Muscle of leg (tissue), 11 donors: Measurements from ENCODE around the gene CTF1. TPM values are rescaled to one million over a fixed set of nuclear protein-coding genes. Genes with fewer than 3 reads are reported as not detected.
A peak's percentile ranks its signal among the peaks of the same experiment; 100 is the strongest.

Experiments used
- DNase-seq: peaks from one replicate; pipeline ENCODE4 v3.0.0; 2013
- H3K27ac ChIP-seq: one replicate; pipeline ENCODE4 v1.5.1; 2013; ENCODE audit warnings: mild to moderate bottlenecking, low read length, control low read depth
- H3K27me3 ChIP-seq: one replicate; pipeline ENCODE4 v1.6.1; 2013; ENCODE audit warnings: low read length; ENCODE audit not compliant: control insufficient read depth, insufficient read depth
- H3K36me3 ChIP-seq: one replicate; pipeline ENCODE4 v1.6.1; 2013; ENCODE audit warnings: low read length; ENCODE audit not compliant: control insufficient read depth, insufficient read depth
- H3K4me1 ChIP-seq: one replicate; pipeline ENCODE4 v1.6.1; 2013; ENCODE audit warnings: low read length; ENCODE audit not compliant: control insufficient read depth, insufficient read depth
- H3K4me3 ChIP-seq: one replicate; pipeline ENCODE4 v1.5.1; 2013; ENCODE audit warnings: low read length, control low read depth
- H3K9me3 ChIP-seq: replicated peaks from 2 replicates; pipeline ENCODE4 v1.6.1; 2013; ENCODE audit warnings: low read depth, low read length; ENCODE audit not compliant: control insufficient read depth
- WGBS: methylation state at CpG from one replicate; pipeline ENCODE4 v1.1.5; 2013; ENCODE audit warnings: missing lambda C conversion rate; ENCODE audit not compliant: insufficient coverage; 5-methylcytosine and 5-hydroxymethylcytosine counted together
- polyA plus RNA-seq, 8 donors: library from polyadenylated mRNA; unstranded; fragments of 120-200 nt; gene quantifications; one replicate each; pipeline versions ENCODE4 v1.2.1 to v1.2.3, GENCODE V29; 2013; ENCODE audit warnings: inconsistent platforms in 1 of 8, low replicate concordance in 1 of 8; ENCODE audit not compliant: insufficient read length in 8 of 8, insufficient read depth in 1 of 8
- total RNA-seq: library from RNA; stranded (reverse); fragments of 120-200 nt; gene quantifications from one replicate; pipeline ENCODE4 v1.2.4, GENCODE V29; 2013

The CTF1 gene
- total and polyA plus RNA-seq, 9 donors, result 1.7 to 11.9 (median 9.7) TPM

GRCh38 chr16:30895627-30896260, 670 bp upstream of the CTF1 start:
- peak; percentile 72 for DNase-seq
- Histone ChIP-seq H3K4me3 (peak overlapping the region; percentile 51), H3K27me3 (no peaks in the 10 kb centered on the region), H3K4me1 (peaks cover 46% of the 10 kb centered on the region), H3K27ac (peak overlapping the region; percentile 97), H3K9me3 (no peaks in the 10 kb centered on the region), H3K36me3 (peaks cover 13% of the 10 kb centered on the region)
- 35% methylated on average over 20 of the region's 32 CpGs for WGBS

- Histone ChIP-seq H3K9me3 (no peaks in the 10 kb centered on the region), H3K36me3 (peaks cover 6% of the 10 kb centered on the region), H3K27ac (peak overlapping the region; percentile 97), H3K27me3 (no peaks in the 10 kb centered on the region), H3K4me3 (peak overlapping the region; percentile 51), H3K4me1 (peaks cover 53% of the 10 kb centered on the region)
- WGBS, result 15% methylated on average over 30 of the region's 31 CpGs
- peak; percentile 97 for DNase-seq
Observed at GRCh38 chr16:30896889-30897733, 697 bp downstream of the CTF1 start.

GRCh38 chr16:30899794-30900193, 3.4 kb downstream of the CTF1 start:
- Histone ChIP-seq H3K27ac (no peak overlapping the region), H3K27me3 (no peaks in the 10 kb centered on the region), H3K4me3 (no peak overlapping the region), H3K36me3 (peaks cover 2% of the 10 kb centered on the region), H3K4me1 (peaks cover 55% of the 10 kb centered on the region), H3K9me3 (no peaks in the 10 kb centered on the region)
- no peak for DNase-seq
- WGBS, result no CpG with 5 or more reads among the region's 2 CpGs

- Histone ChIP-seq H3K27ac (no peak overlapping the region), H3K36me3 (peaks cover 2% of the 10 kb centered on the region), H3K9me3 (no peaks in the 10 kb centered on the region), H3K4me1 (peaks cover 47% of the 10 kb centered on the region), H3K4me3 (no peak overlapping the region), H3K27me3 (no peaks in the 10 kb centered on the region)
- WGBS, result no CpG with 5 or more reads among the region's 5 CpGs
- DNase-seq, result no peak
Observed at GRCh38 chr16:30900588-30900987, 4.2 kb downstream of the CTF1 start.

GRCh38 chr16:30901201-30902028, 5.0 kb downstream of the CTF1 start:
- Histone ChIP-seq H3K27ac (peak overlapping the region; percentile 80), H3K4me3 (peak overlapping the region; percentile 45), H3K36me3 (peaks cover 2% of the 10 kb centered on the region), H3K27me3 (no peaks in the 10 kb centered on the region), H3K4me1 (peaks cover 41% of the 10 kb centered on the region), H3K9me3 (no peaks in the 10 kb centered on the region)
- DNase-seq, result no peak
- whole genome bisulfite sequencing, result 31% methylated on average over 2 of the region's 6 CpGs

GRCh38 chr16:30902029-30902972, 5.9 kb downstream of the CTF1 start:
- H3K9me3 ChIP-seq, result no peaks in the 10 kb centered on the region
- peak; percentile 85 for DNase-seq
- H3K4me3 ChIP-seq, result peak overlapping the region; percentile 45
- WGBS, result 7% methylated on average over 89 of the region's 99 CpGs
- peaks cover 2% of the 10 kb centered on the region for H3K36me3 ChIP-seq
- peak overlapping the region; percentile 90 for H3K27ac ChIP-seq
- no peaks in the 10 kb centered on the region for H3K27me3 ChIP-seq
- H3K4me1 ChIP-seq, result peaks cover 35% of the 10 kb centered on the region

- H3K9me3 ChIP-seq, result no peaks in the 10 kb centered on the region
- no peak overlapping the region for H3K4me3 ChIP-seq
- H3K27me3 ChIP-seq, result no peaks in the 10 kb centered on the region
- peaks cover 2% of the 10 kb centered on the region for H3K36me3 ChIP-seq
- no peak for DNase-seq
- H3K4me1 ChIP-seq, result peaks cover 31% of the 10 kb centered on the region
- WGBS, result 81% methylated on average over 4 of the region's 4 CpGs
- peak overlapping the region; percentile 90 for H3K27ac ChIP-seq
Observed at GRCh38 chr16:30903002-30903401, 6.6 kb downstream of the CTF1 start.

- 83% methylated on average over 3 of the region's 4 CpGs for WGBS
- no peak overlapping the region for H3K4me3 ChIP-seq
- DNase-seq, result peak; percentile 85
Observed at GRCh38 chr16:30903596-30903995, 7.2 kb downstream of the CTF1 start.

GRCh38 chr16:30904114-30904780, 7.8 kb downstream of the CTF1 start:
- Histone ChIP-seq H3K4me3 (no peak overlapping the region), H3K27ac (peak overlapping the region; percentile 90), H3K9me3 (no peaks in the 10 kb centered on the region), H3K36me3 (peaks cover 2% of the 10 kb centered on the region), H3K4me1 (peaks cover 31% of the 10 kb centered on the region), H3K27me3 (no peaks in the 10 kb centered on the region)
- DNase-seq, result no peak
- WGBS, result 86% methylated on average over 18 of the region's 19 CpGs

More at GRCh38 chr16:30903596-30903995, 7.2 kb downstream of the CTF1 start:
- no peaks in the 10 kb centered on the region for H3K27me3 ChIP-seq
- no peaks in the 10 kb centered on the region for H3K9me3 ChIP-seq
- H3K27ac ChIP-seq, result peak overlapping the region; percentile 90
- peaks cover 2% of the 10 kb centered on the region for H3K36me3 ChIP-seq
- peaks cover 31% of the 10 kb centered on the region for H3K4me1 ChIP-seq
